Uterine smooth muscle cell (primary cell): Measurements from ENCODE around the gene LRFN3. TPM values are rescaled to one million over a fixed set of nuclear protein-coding genes. Genes with fewer than 3 reads are reported as not detected.

Source experiments
- total RNA-seq: library from RNA; depleted of rRNA; stranded (reverse); fragments of >200 nt; gene quantifications from 2 replicates; pipeline ENCODE4 v1.2.3, GENCODE V29; 2014

Gene LRFN3
- 1.7 and 2.4 TPM in 2 replicates for total RNA-seq

GRCh38 chr19:35935911-35936737 is at the start of gene LRFN3:
TSS of gene LRFN3 (plus strand) at chr19:35936374. CDS start at chr19:35939426, 3,052 bp downstream.

GRCh38 chr19:35901854-35902661 is 34.1 kb upstream of the LRFN3 start, which contains the start of gene HCST:
TSS of gene HCST (plus strand) at chr19:35902529. CDS start at chr19:35902594, 65 bp downstream.

GRCh38 chr19:35908010-35908441 is 28.1 kb upstream of the LRFN3 start, which contains the start of gene TYROBP:
TSS of gene TYROBP (minus strand) at chr19:35908295. CDS start at chr19:35908228, 67 bp downstream.

Other genes starting within 250 kb of the LRFN3 start
- gene ZBTB32, start 231.8 kb upstream of the LRFN3 start, total RNA-seq: not detected in 2 replicates
- 7.5 TPM in 2 replicates for gene KMT2B, start 218.4 kb upstream of the LRFN3 start, total RNA-seq
- gene IGFLR1, start 193.9 kb upstream of the LRFN3 start, total RNA-seq: 0.62 and 0.66 TPM in 2 replicates
- gene U2AF1L4, start 191.0 kb upstream of the LRFN3 start, total RNA-seq: 6.1 and 8.9 TPM in 2 replicates
- gene PSENEN, start 190.7 kb upstream of the LRFN3 start, total RNA-seq: 8.6 and 12.1 TPM in 2 replicates
- 12.2 and 16.5 TPM in 2 replicates for gene LIN37, start 187.8 kb upstream of the LRFN3 start, total RNA-seq
- 49.6 and 161 TPM in 2 replicates for gene HSPB6, start 179.3 kb upstream of the LRFN3 start, total RNA-seq
- gene PROSER3, start 178.2 kb upstream of the LRFN3 start, total RNA-seq: 6.1 and 7.9 TPM in 2 replicates
- gene ARHGAP33, start 160.8 kb upstream of the LRFN3 start, total RNA-seq: 6.2 and 11.7 TPM in 2 replicates
- gene PRODH2, start 123.5 kb upstream of the LRFN3 start, total RNA-seq: not detected in 2 replicates
- gene NPHS1, start 83.9 kb upstream of the LRFN3 start, total RNA-seq: under 0.01 TPM in 1 of 2 replicates, not detected in the other
- not detected in 2 replicates for gene KIRREL2, start 79.5 kb upstream of the LRFN3 start, total RNA-seq
- gene APLP1, start 67.8 kb upstream of the LRFN3 start, total RNA-seq: 3.5 and 6.7 TPM in 2 replicates
- gene NFKBID, start 35.8 kb upstream of the LRFN3 start, total RNA-seq: 5.6 and 9.9 TPM in 2 replicates
- 0.22 and 1.5 TPM in 2 replicates for gene HCST, start 33.8 kb upstream of the LRFN3 start, total RNA-seq
- gene TYROBP, start 28.1 kb upstream of the LRFN3 start, total RNA-seq: not detected in 2 replicates
- 9.6 and 11.1 TPM in 2 replicates for gene SDHAF1, start 58.8 kb downstream of the LRFN3 start, total RNA-seq
- gene SYNE4, start 72.4 kb downstream of the LRFN3 start, total RNA-seq: 0.25 TPM in 1 of 2 replicates, not detected in the other
- 15.9 and 20.0 TPM in 2 replicates for gene ALKBH6, start 77.8 kb downstream of the LRFN3 start, total RNA-seq
- 5.4 and 12.6 TPM in 2 replicates for gene CLIP3, start 96.5 kb downstream of the LRFN3 start, total RNA-seq
- gene THAP8, start 117.9 kb downstream of the LRFN3 start, total RNA-seq: 2.4 and 3.9 TPM in 2 replicates
- 6.1 and 16.3 TPM in 2 replicates for gene WDR62, start 118.5 kb downstream of the LRFN3 start, total RNA-seq
- not detected in 2 replicates for gene OVOL3, start 174.8 kb downstream of the LRFN3 start, total RNA-seq
- 43.2 TPM in 2 replicates for gene POLR2I, start 178.5 kb downstream of the LRFN3 start, total RNA-seq
- gene TBCB, start 179.1 kb downstream of the LRFN3 start, total RNA-seq: 240 and 342 TPM in 2 replicates
- 225 and 290 TPM in 2 replicates for gene CAPNS1, start 203.7 kb downstream of the LRFN3 start, total RNA-seq
- gene COX7A1, start 216.1 kb downstream of the LRFN3 start, total RNA-seq: 4.5 and 12.9 TPM in 2 replicates